Pancreas (tissue), 10 donors: ENCODE results near the gene KDM4C. TPM values are rescaled to one million over a fixed set of nuclear protein-coding genes. Genes with fewer than 3 reads are reported as not detected.

Experiments used
- ATAC-seq, 4 donors: fragments of 200-7000 bp; cut with Tn5 transposase; one replicate each; pipeline versions ENCODE4 v1.8.0 to v1.9.1; 2020; ENCODE audit warnings: mild to moderate bottlenecking in 4 of 4, moderate library complexity in 4 of 4
- DNase-seq, 6 donors: peaks; one replicate each; pipeline ENCODE4 v3.0.0-alpha.2; 2020
- FAIRE-seq: peaks from 2 replicates; lab custom pipeline; 2012; peaks lifted over from hg19 to GRCh38; lab: Jason Lieb, UNC
- H3K27ac ChIP-seq, 4 donors: fragments of 200-600 bp; sonication (generic); 1 replicate in 3 of 4; 2 replicates in 1 of 4; pipeline versions ENCODE4 v1.5.0 to v1.8.0; 2020
- H3K27me3 ChIP-seq, 4 donors: fragments of 200-600 bp; one replicate each; pipeline ENCODE4 v1.8.0; 2021
- H3K36me3 ChIP-seq, 3 donors: fragments of 200-600 bp; sonication (generic) in 1 of 3; one replicate each; pipeline versions ENCODE4 v1.5.0 to v1.8.0; 2020 to 2021
- H3K4me1 ChIP-seq, 3 donors: fragments of 200-600 bp; one replicate each; pipeline ENCODE4 v1.8.0; 2021
- H3K4me3 ChIP-seq, 4 donors: fragments of 200-600 bp; sonication (generic) in 2 of 4; one replicate each; pipeline versions ENCODE4 v1.5.0 to v1.8.0; 2020 to 2021
- H3K9me3 ChIP-seq, 4 donors: fragments of 200-600 bp; one replicate each; pipeline ENCODE4 v1.8.0; 2021
- WGBS, 2 donors: extraction: QIAGEN DNeasy Blood & Tissue Kit; methylation state at CpG; one replicate each; pipeline ENCODE4 v1.1.7; 2013; 5-methylcytosine and 5-hydroxymethylcytosine counted together
- intact Hi-C, 3 donors: fragments of 100-400 bp; cut with DNase I; formaldehyde crosslinking; loops; one replicate each; pipeline versions ENCODE4 v1.11.1 to v1.14.2; 2022
- polyA plus RNA-seq, 2 donors: library from polyadenylated mRNA; stranded (reverse); fragments of 200-250 nt; gene quantifications; one replicate each; pipeline ENCODE4 v1.2.3, GENCODE V29; 2013
- total RNA-seq, 6 donors: library from RNA; stranded (reverse); fragmentation: NEBNext Ultra II Directional in 4 of 6; extraction: Animal tissue kit (Norgen Biotek cat#: 25700) in 4 of 6; gene quantifications; one replicate each; pipeline versions ENCODE4 v1.2.1 to v1.2.4, GENCODE V29; 2021 to 2023
- TF ChIP-seq, protein P1 (sequence below), 4 donors: fragments of 200-600 bp; sonication (generic) in 3 of 4; IDR thresholded peaks; one replicate each; pipeline versions ENCODE4 v1.5.0 to v1.8.0; 2021; ENCODE audit warnings: antibody characterized with exemption in 4 of 4
- donor health status: healthy with polysubstance abuse.
- donor health status: DM: no; HTN: no; CAD: no; lungs with moderate emphysema.
- donor health status: DM: no; HTN: no; CAD: no.
- donor health status: control.
- donor health status: control.
- donor health status: Bipolar disorder and iron deficiency.
- donor health status: DM: yes; HTN: yes; CAD: no.
- donor health status: DM: no; HTN: no; CAD: no.
- donor health status: DM: no; HTN: no; CAD: no.
- donor health status: DM: yes; HTN: yes; CAD: no.

The KDM4C gene
- total and polyA plus RNA-seq, 8 donors: 10.5 to 30.8 (median 19.7) TPM

GRCh38 chr9:6973762-6974161 lies 216.0 kb downstream of the KDM4C start:
- TF ChIP-seq, protein P1, sequence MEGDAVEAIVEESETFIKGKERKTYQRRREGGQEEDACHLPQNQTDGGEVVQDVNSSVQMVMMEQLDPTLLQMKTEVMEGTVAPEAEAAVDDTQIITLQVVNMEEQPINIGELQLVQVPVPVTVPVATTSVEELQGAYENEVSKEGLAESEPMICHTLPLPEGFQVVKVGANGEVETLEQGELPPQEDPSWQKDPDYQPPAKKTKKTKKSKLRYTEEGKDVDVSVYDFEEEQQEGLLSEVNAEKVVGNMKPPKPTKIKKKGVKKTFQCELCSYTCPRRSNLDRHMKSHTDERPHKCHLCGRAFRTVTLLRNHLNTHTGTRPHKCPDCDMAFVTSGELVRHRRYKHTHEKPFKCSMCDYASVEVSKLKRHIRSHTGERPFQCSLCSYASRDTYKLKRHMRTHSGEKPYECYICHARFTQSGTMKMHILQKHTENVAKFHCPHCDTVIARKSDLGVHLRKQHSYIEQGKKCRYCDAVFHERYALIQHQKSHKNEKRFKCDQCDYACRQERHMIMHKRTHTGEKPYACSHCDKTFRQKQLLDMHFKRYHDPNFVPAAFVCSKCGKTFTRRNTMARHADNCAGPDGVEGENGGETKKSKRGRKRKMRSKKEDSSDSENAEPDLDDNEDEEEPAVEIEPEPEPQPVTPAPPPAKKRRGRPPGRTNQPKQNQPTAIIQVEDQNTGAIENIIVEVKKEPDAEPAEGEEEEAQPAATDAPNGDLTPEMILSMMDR (IDR thresholded peaks at IDR 0.05): no peak
- Histone ChIP-seq H3K4me3 (no peak overlapping the region), H3K27ac (no peak overlapping the region), H3K27me3 (no peaks in the 10 kb centered on the region), H3K4me1 (peaks cover 11 to 22% (median 13%) of the 10 kb centered on the region in 3 donors), H3K36me3 (no peaks in the 10 kb centered on the region), H3K9me3 (no peaks in the 10 kb centered on the region)
- intact Hi-C loops: no loop called here
- WGBS, 2 donors: 88% methylated on average over 2 of the region's 2 CpGs
- FAIRE-seq (no peak), ATAC-seq (peak in 2 of 4 donors; percentile 18 to 30), DNase-seq (no peak)

DNA sequence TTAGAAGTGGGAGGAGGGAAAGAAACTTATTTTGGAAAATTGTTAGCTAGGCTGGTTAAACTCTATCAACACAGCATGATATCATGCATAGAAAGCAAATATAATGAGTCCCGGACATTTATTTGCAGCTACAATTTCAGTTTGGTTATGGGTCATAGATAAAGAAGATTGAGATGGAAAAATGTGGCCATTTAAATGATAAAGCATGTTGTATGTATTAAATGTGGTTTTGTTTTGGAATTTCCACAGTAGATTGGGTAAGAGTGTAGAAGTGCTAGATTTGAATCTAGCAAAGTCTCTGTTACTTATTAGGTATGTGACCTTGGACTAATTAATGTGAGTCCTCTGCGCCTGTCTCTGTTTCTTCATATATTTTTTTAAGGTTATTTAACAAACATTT lies 217.4 kb downstream of the KDM4C start:
- ATAC-seq: peak in 3 of 4 donors; percentile 30 to 44 (median 38)
- H3K27ac ChIP-seq: no peak overlapping the region
- WGBS, 2 donors: 16 to 17% methylated on average over 2 of the region's 2 CpGs

GRCh38 chr9:6977761-6978160 lies 220.0 kb downstream of the KDM4C start:
- TF ChIP-seq, protein P1 (IDR thresholded peaks at IDR 0.05): no peak
- H3K9me3 ChIP-seq: no peaks in the 10 kb centered on the region
- no peak overlapping the region for H3K4me3 ChIP-seq
- H3K27ac ChIP-seq: no peak overlapping the region
- WGBS, 2 donors: 89 to 90% methylated on average over 1 of the region's 1 CpG
- ATAC-seq: no peak
- intact Hi-C loops: no loop called here
- H3K27me3 ChIP-seq: no peaks in the 10 kb centered on the region
- no peak for FAIRE-seq
- DNase-seq: no peak
- H3K36me3 ChIP-seq: peaks cover 0 to 2% (median 0%) of the 10 kb centered on the region in 3 donors
- H3K4me1 ChIP-seq: peaks cover 0 to 11% (median 4%) of the 10 kb centered on the region in 3 donors

More for the DNA sequence above, 217.4 kb downstream of the KDM4C start:
- Histone ChIP-seq H3K27me3 (no peaks in the 10 kb centered on the region), H3K4me1 (peaks cover 11 to 22% (median 13%) of the 10 kb centered on the region in 3 donors), H3K4me3 (no peak overlapping the region), H3K9me3 (no peaks in the 10 kb centered on the region), H3K36me3 (no peaks in the 10 kb centered on the region)
- intact Hi-C loops: no loop called here
- DNase-seq: no peak
- FAIRE-seq: peak; percentile 17
- TF ChIP-seq, protein P1 (IDR thresholded peaks at IDR 0.05): no peak

DNA sequence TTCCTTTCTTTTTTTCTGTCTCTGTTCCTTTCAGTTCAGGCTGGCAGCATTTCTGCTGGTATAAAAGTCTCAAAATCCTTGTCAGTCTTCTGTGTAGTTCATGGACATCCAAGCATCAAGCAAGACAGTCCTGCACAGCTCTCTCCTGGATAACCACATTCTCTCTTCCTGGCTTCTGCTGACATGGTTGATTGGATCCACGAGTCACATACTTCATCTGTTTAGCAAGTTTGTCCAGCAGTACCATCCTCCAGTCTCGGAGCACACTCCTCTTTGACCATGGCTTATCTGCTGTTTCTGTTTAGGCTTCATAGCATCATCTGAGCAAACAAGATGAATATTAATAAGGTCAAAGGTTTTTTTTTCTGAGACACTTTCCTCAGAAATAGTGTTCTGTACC lies 220.8 kb downstream of the KDM4C start:
- 86 to 88% methylated on average over 2 of the region's 2 CpGs for WGBS, 2 donors
- Histone ChIP-seq H3K9me3 (no peaks in the 10 kb centered on the region), H3K4me1 (peaks cover 0 to 11% (median 4%) of the 10 kb centered on the region in 3 donors), H3K36me3 (peaks cover 0 to 5% (median 0%) of the 10 kb centered on the region in 3 donors), H3K27ac (no peak overlapping the region), H3K4me3 (no peak overlapping the region), H3K27me3 (no peaks in the 10 kb centered on the region)
- ATAC-seq (no peak), FAIRE-seq (no peak), DNase-seq (no peak)
- TF ChIP-seq, protein P1 (IDR thresholded peaks at IDR 0.05): no peak
- intact Hi-C loops: no loop called here

GRCh38 chr9:6984941-6985578 lies 227.3 kb downstream of the KDM4C start:
- FAIRE-seq: no peak
- Histone ChIP-seq H3K9me3 (no peaks in the 10 kb centered on the region), H3K4me3 (no peak overlapping the region), H3K36me3 (peaks cover 3 to 24% (median 9%) of the 10 kb centered on the region in 3 donors), H3K27me3 (no peaks in the 10 kb centered on the region), H3K4me1 (no peaks in the 10 kb centered on the region), H3K27ac (no peak overlapping the region)
- TF ChIP-seq, protein P1 (IDR thresholded peaks at IDR 0.05): no peak
- 93 to 99% methylated on average over 3 of the region's 3 CpGs for WGBS, 2 donors
- intact Hi-C loops: no loop called here
- DNase-seq: no peak
- no peak for ATAC-seq
